GM21619 (cell line): Measurements from ENCODE around the gene SRSF7.
"Not testable (repeated sequence)": the region's sequence is repeated elsewhere in the genome, so short reads cannot be mapped to it uniquely, and the experiment has no call there.

ENCODE experiments used
- ATAC-seq: cut with Tn5 transposase; IDR thresholded peaks from one replicate; pipeline ENCODE4 v1.9.1; 2021; ENCODE audit not compliant: unreplicated experiment

The SRSF7 gene

DNA sequence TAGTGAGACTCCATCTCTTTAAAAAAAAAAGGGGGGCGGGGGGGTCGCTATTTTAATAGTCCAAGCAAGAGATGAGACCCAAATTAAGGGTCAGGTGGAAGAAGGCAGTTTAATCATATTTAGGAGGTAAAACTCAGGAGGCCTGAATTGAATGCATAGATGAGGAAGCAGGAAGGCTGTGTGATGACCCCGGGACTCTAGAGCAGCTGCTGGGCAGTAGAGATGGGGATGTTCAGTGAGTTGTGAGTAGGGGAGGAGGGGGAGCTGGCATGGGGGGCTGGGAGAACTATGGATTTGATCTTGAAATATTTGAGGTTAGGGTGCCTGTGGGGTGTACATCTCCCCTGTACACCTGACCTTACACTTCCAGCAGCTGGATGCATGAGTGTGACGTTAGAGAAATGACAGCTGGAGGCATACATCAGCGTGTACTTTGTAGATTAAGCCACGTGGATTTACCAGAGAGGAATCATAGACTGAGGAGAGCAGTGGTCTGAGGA, 44.3 kb downstream of the SRSF7 start:
- no peak for ATAC-seq

GRCh38 chr2:38704664-38705063, 46.5 kb downstream of the SRSF7 start:
- no peak for ATAC-seq

GRCh38 chr2:38703336-38703735, 47.8 kb downstream of the SRSF7 start:
- ATAC-seq: not testable (repeated sequence)

DNA sequence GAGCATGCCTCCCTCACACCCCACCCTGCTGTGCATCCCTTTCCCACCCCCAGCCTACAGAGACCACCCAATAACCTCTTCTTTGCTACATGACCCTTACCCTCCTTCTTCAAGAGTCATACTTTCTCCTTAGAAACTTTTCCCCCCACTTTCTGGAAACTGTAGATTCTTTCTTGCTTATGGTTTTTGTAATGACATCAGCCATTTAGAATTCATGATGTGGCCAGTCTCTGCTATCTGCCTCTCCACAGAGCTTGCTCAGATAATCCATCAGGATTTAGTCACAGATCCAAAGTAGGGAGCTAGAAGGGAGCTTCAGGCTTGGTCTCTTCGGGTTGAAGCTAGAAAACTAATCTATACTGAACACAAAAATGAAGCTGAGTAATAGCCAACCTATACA, 48.7 kb downstream of the SRSF7 start:
- ATAC-seq: no peak

DNA sequence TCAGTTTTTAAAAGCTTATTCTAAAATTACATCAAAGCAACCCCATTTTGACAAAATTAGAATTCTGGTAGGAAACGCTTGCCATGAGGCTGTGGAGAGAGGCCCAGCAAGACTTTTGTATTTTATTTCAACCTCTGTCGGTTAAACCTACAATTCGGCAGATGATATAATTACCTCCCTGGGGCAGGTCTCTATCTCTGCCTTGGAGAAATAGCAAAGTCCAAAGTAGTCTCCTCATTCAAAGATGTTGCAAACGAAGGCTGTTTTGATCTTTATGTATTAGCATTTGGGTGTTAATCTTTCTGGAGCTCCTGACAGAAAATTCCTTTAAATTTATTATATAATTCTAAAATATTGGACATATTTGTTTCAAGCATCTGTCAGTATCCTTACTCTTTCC, 49.6 kb downstream of the SRSF7 start:
- no peak for ATAC-seq

DNA sequence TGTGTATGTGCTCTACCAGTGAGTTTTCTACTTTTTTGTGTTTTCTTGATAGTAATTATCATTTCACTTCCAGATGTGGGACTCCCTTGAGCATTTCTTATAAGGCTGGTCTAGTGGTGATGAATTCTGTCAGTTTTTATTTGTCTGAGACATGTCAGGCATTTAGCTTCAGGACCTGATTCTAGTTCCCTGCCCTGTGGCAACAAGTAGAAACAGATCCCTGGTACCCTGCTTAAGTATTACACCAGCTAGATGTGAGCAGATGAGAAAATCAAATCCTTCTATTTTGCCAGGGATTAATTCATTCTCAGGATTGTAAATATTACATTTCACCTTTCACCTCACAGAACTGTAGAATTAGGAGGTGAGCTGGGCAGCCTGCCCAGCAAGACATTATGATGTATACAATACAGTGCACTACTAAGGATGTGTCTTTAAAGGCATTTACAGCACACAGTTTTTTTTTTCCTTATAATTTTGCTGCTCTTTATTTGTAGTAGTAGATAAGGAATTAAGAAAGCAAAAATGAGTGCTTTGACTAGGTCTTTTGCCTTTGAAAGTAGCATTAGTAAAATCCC, 50.2 kb downstream of the SRSF7 start:
- no peak for ATAC-seq

- ATAC-seq: no peak
Measured at GRCh38 chr2:38700113-38700785, 50.9 kb downstream of the SRSF7 start.

- ATAC-seq: no peak
Measured at GRCh38 chr2:38698467-38699003, 52.6 kb downstream of the SRSF7 start.

- no peak for ATAC-seq
Measured at GRCh38 chr2:38697116-38697840, 53.9 kb downstream of the SRSF7 start.
